K562 (cell line): Measurements from ENCODE around the gene MLC1. TPM values are rescaled to one million over a fixed set of nuclear protein-coding genes. Genes with fewer than 3 reads are reported as not detected.

ENCODE experiments used
- JUND ChIP-seq, 2 experiments: IDR thresholded peaks; 2 replicates in 1 of 2; 3 replicates in 1 of 2; pipeline ENCODE4 v1.6.1; 2011; ENCODE audit warnings: borderline replicate concordance in 2 of 2, low read depth in 2 of 2, low read length in 2 of 2, improper control_type of control experiment in 1 of 2, missing biosample characterization in 1 of 2, missing genetic modification characterization in 1 of 2, missing genetic modification reagents in 1 of 2
- KHSRP ChIP-seq: fragments of 450-650 bp; IDR thresholded peaks from 2 replicates; pipeline ENCODE4 v1.6.1; 2017
- LCOR ChIP-seq: sonication (generic); formaldehyde crosslinking; IDR thresholded peaks from 2 replicates; pipeline ENCODE4 v1.8.0; 2022; ENCODE audit warnings: mild to moderate bottlenecking, missing genetic modification reagents
- MTF1 ChIP-seq: fragments of 250-450 bp; sonication (Bioruptor Pico); IDR thresholded peaks from 2 replicates; pipeline ENCODE4 v1.9.0; 2021; ENCODE audit warnings: moderate library complexity, mild to moderate bottlenecking, inconsistent platforms, borderline replicate concordance
- NFATC3 ChIP-seq: fragments of 450-650 bp; IDR thresholded peaks from 2 replicates; pipeline ENCODE4 v1.6.1; 2017; ENCODE audit warnings: mild to moderate bottlenecking
- NFRKB ChIP-seq: fragments of 450-650 bp; IDR thresholded peaks from 2 replicates; pipeline ENCODE4 v1.6.1; 2016; ENCODE audit warnings: low read depth
- PTTG1 ChIP-seq: fragments of 450-650 bp; IDR thresholded peaks from 2 replicates; pipeline ENCODE4 v1.6.1; 2016; ENCODE audit warnings: low read depth, mild to moderate bottlenecking, missing genetic modification characterization, missing compliant biosample characterization
- SMAD1 ChIP-seq: fragments of 150-350 bp; IDR thresholded peaks from 2 replicates; pipeline ENCODE4 v1.6.1; 2014; ENCODE audit warnings: low read length, low read depth; ENCODE audit not compliant: partially characterized antibody
- ZEB2 ChIP-seq: fragments of 450-650 bp; IDR thresholded peaks from 2 replicates; pipeline ENCODE4 v1.6.1; 2016
- ZNF253 ChIP-seq: fragments of 250-450 bp; sonication (Bioruptor Pico); conservative IDR thresholded peaks from 2 replicates; pipeline ENCODE4 v1.6.1; 2021; ENCODE audit warnings: mild to moderate bottlenecking
- polyA plus RNA-seq, 8 experiments: library from polyadenylated mRNA; depleted of rRNA in 4 of 8; stranded (reverse) in 5 of 8; unstranded in 3 of 8; fragments of >200 nt; fragmentation: Nextera tagmentation in 2 of 8; fragmentation: Illumina TruSeq in 1 of 8; extraction: Ambion mirVana in 2 of 8; extraction: Trizol in 1 of 8; gene quantifications; 2 replicates each; pipeline versions ENCODE4 v1.2.1 to v1.2.3, GENCODE V29; 2011 to 2014; ENCODE audit warnings: inconsistent platforms in 1 of 8, missing spikeins in 1 of 8
- total RNA-seq, 7 experiments: library from RNA; depleted of rRNA in 6 of 7; stranded (reverse); fragments of >200 nt in 6 of 7; fragmentation: Illumina TruSeq in 2 of 7; extraction: Trizol in 2 of 7; gene quantifications; 2 replicates each; pipeline versions ENCODE4 v1.2.1 to v1.2.3, GENCODE V29; 2011 to 2021; ENCODE audit warnings: low replicate concordance in 1 of 7
- TF ChIP-seq, protein P1 (sequence below), 2 experiments: fragments of 450-650 bp in 1 of 2; sonication (generic) in 1 of 2; formaldehyde crosslinking in 1 of 2; IDR thresholded peaks in 1 of 2; conservative IDR thresholded peaks in 1 of 2; 2 replicates each; pipeline versions ENCODE4 v1.6.1 to v1.8.1; 2016 to 2023; ENCODE audit warnings: mild to moderate bottlenecking in 2 of 2, moderate library complexity in 2 of 2, inconsistent platforms in 1 of 2, missing genetic modification reagents in 1 of 2
- TF ChIP-seq, protein P2 (sequence below): fragments of 250-450 bp; sonication (Bioruptor Pico); IDR thresholded peaks from 2 replicates; pipeline ENCODE4 v1.8.0; 2022; ENCODE audit warnings: moderate library complexity, mild to moderate bottlenecking, inconsistent platforms
- TF ChIP-seq, protein P3 (sequence below): sonication (generic); formaldehyde crosslinking; IDR thresholded peaks from 2 replicates; pipeline ENCODE4 v1.8.0; 2022; ENCODE audit warnings: missing genetic modification reagents, mild to moderate bottlenecking, borderline replicate concordance
- TF ChIP-seq, protein P4 (sequence below): fragments of 250-450 bp; sonication (Bioruptor Pico); IDR thresholded peaks from 2 replicates; pipeline ENCODE4 v1.8.0; 2022; ENCODE audit warnings: inconsistent platforms
- TF ChIP-seq, protein P5 (sequence below): fragments of 450-650 bp; IDR thresholded peaks from 2 replicates; pipeline ENCODE4 v1.6.1; 2017; ENCODE audit warnings: mild to moderate bottlenecking, moderate library complexity

MLC1 gene
- total and polyA plus RNA-seq, 9 of the 15 experiments (the other 6 are each of a cell fraction or from before 2014, with no cell fraction given), result 0.06 to 0.98 (median 0.39) TPM

DNA sequence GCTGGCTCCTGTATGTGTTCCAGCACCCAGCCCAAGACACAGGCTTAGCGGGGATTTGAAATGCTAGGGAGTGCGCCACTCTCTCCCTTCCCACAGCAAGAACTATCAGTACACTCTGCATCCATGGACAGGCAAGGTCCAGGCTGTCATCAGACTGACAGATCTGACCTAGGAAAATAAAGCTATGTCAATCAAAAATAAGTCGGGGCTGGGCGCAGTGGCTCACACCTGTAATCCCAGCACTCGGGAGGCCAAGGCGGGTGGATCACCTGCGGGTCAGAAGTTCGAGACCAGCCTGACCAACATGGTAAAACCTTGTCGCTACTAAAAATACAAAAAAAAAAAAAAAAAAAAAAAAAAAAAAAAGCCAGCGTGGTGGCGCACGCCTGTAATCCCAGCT is 2.9 kb upstream of the MLC1 start (continued):
- TF ChIP-seq, protein P1, sequence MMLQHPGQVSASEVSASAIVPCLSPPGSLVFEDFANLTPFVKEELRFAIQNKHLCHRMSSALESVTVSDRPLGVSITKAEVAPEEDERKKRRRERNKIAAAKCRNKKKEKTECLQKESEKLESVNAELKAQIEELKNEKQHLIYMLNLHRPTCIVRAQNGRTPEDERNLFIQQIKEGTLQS (IDR thresholded peaks at IDR 0.05), result no peak
- TF ChIP-seq, protein P1 (CRISPR knock-in tag; conservative IDR thresholded peaks at IDR 0.05), result no peak
- TF ChIP-seq, protein P2, sequence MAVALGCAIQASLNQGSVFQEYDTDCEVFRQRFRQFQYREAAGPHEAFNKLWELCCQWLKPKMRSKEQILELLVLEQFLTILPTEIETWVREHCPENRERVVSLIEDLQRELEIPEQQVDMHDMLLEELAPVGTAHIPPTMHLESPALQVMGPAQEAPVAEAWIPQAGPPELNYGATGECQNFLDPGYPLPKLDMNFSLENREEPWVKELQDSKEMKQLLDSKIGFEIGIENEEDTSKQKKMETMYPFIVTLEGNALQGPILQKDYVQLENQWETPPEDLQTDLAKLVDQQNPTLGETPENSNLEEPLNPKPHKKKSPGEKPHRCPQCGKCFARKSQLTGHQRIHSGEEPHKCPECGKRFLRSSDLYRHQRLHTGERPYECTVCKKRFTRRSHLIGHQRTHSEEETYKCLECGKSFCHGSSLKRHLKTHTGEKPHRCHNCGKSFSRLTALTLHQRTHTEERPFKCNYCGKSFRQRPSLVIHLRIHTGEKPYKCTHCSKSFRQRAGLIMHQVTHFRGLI (CRISPR knock-in tag), result no peak
- TF ChIP-seq KHSRP, result no peak
- TF ChIP-seq NFRKB, result no peak
- no peak for TF ChIP-seq MTF1
- TF ChIP-seq, protein P3, sequence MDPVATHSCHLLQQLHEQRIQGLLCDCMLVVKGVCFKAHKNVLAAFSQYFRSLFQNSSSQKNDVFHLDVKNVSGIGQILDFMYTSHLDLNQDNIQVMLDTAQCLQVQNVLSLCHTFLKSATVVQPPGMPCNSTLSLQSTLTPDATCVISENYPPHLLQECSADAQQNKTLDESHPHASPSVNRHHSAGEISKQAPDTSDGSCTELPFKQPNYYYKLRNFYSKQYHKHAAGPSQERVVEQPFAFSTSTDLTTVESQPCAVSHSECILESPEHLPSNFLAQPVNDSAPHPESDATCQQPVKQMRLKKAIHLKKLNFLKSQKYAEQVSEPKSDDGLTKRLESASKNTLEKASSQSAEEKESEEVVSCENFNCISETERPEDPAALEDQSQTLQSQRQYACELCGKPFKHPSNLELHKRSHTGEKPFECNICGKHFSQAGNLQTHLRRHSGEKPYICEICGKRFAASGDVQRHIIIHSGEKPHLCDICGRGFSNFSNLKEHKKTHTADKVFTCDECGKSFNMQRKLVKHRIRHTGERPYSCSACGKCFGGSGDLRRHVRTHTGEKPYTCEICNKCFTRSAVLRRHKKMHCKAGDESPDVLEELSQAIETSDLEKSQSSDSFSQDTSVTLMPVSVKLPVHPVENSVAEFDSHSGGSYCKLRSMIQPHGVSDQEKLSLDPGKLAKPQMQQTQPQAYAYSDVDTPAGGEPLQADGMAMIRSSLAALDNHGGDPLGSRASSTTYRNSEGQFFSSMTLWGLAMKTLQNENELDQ (CRISPR knock-in tag), result no peak
- TF ChIP-seq SMAD1, result no peak
- TF ChIP-seq JUND (IDR thresholded peaks at IDR 0.05; ENCODE audit: borderline replicate concordance, low read depth, low read length), result no peak
- TF ChIP-seq JUND (tag; IDR thresholded peaks at IDR 0.05; ENCODE audit: borderline replicate concordance, low read depth, low read length), result no peak
- TF ChIP-seq PTTG1, result no peak
- TF ChIP-seq, protein P4, sequence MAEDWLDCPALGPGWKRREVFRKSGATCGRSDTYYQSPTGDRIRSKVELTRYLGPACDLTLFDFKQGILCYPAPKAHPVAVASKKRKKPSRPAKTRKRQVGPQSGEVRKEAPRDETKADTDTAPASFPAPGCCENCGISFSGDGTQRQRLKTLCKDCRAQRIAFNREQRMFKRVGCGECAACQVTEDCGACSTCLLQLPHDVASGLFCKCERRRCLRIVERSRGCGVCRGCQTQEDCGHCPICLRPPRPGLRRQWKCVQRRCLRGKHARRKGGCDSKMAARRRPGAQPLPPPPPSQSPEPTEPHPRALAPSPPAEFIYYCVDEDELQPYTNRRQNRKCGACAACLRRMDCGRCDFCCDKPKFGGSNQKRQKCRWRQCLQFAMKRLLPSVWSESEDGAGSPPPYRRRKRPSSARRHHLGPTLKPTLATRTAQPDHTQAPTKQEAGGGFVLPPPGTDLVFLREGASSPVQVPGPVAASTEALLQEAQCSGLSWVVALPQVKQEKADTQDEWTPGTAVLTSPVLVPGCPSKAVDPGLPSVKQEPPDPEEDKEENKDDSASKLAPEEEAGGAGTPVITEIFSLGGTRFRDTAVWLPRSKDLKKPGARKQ (CRISPR knock-in tag), result no peak
- no peak for TF ChIP-seq ZNF253 (CRISPR knock-in tag)
- no peak for TF ChIP-seq LCOR (CRISPR knock-in tag)
- TF ChIP-seq, protein P5, sequence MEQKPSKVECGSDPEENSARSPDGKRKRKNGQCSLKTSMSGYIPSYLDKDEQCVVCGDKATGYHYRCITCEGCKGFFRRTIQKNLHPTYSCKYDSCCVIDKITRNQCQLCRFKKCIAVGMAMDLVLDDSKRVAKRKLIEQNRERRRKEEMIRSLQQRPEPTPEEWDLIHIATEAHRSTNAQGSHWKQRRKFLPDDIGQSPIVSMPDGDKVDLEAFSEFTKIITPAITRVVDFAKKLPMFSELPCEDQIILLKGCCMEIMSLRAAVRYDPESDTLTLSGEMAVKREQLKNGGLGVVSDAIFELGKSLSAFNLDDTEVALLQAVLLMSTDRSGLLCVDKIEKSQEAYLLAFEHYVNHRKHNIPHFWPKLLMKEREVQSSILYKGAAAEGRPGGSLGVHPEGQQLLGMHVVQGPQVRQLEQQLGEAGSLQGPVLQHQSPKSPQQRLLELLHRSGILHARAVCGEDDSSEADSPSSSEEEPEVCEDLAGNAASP, result no peak
- no peak for TF ChIP-seq ZEB2
- TF ChIP-seq NFATC3, result no peak
